SK-N-SH (cell line): ENCODE measurements around the gene SENP5. TPM values are rescaled to one million over a fixed set of nuclear protein-coding genes. Genes with fewer than 3 reads are reported as not detected.

Experiments used
- CTCF ChIA-PET: fragments of 300-600, 350-600 bp; formaldehyde crosslinking; extraction: SDS; loops from one replicate; lab custom pipeline; 2021; lab: Yijun Ruan, JAX
- POLR2A ChIA-PET: fragments of 350-600 bp; sonication (Branson Sonifier 250); formaldehyde crosslinking; extraction: SDS; loops from one replicate; lab custom pipeline; 2020; ENCODE audit warnings: antibody characterized with exemption, inconsistent platforms; lab: Yijun Ruan, JAX
- DNase-seq: peaks from one replicate; pipeline ENCODE4 v3.0.0; 2012
- H2AFZ ChIP-seq: fragments of 200-600 bp; sonication (generic); 2 replicates; pipeline ENCODE4 v1.8.1; 2016; ENCODE audit warnings: antibody characterized with exemption, mild to moderate bottlenecking, low read depth
- H3F3A ChIP-seq: fragments of 200-600 bp; sonication (generic); replicated peaks from 2 replicates; pipeline ENCODE3; 2016; ENCODE audit warnings: antibody characterized with exemption, mild to moderate bottlenecking; ENCODE audit not compliant: insufficient read depth
- H3K27ac ChIP-seq, 2 experiments: fragments of 200-500 bp in 1 of 2; fragments of 200-600 bp in 1 of 2; sonication (Bioruptor generic) in 1 of 2; sonication (generic), shearing (Covaris generic) in 1 of 2; 2 replicates each; pipeline versions ENCODE4 v1.5.1 to v1.6.1; 2014 to 2016; ENCODE audit warnings: low read depth in 2 of 2, inconsistent platforms in 1 of 2, low read length in 1 of 2, mild to moderate bottlenecking in 1 of 2, mixed read lengths in 1 of 2
- H3K27me3 ChIP-seq: fragments of 200-600 bp; sonication (generic), shearing (Covaris generic); 2 replicates; pipeline ENCODE4 v1.6.1; 2016; ENCODE audit warnings: mixed run types; ENCODE audit not compliant: insufficient read depth
- H3K36me3 ChIP-seq, 2 experiments: fragments of 200-500 bp in 1 of 2; fragments of 200-600 bp in 1 of 2; sonication (Bioruptor generic) in 1 of 2; sonication (generic) in 1 of 2; replicated peaks in 1 of 2; 2 replicates each; pipeline versions ENCODE3 to v1.5.1; 2014 to 2016; ENCODE audit warnings: low read length in 1 of 2, mild to moderate bottlenecking in 1 of 2; ENCODE audit not compliant: insufficient read depth in 2 of 2, control insufficient read depth in 1 of 2
- H3K4me1 ChIP-seq, 2 experiments: fragments of 200-500 bp in 1 of 2; fragments of 200-600 bp in 1 of 2; sonication (Bioruptor generic) in 1 of 2; sonication (generic), shearing (Covaris generic) in 1 of 2; 2 replicates each; pipeline versions ENCODE4 v1.5.1 to v1.6.1; 2014 to 2016; ENCODE audit warnings: low read depth in 1 of 2, low read length in 1 of 2, mixed run types in 1 of 2; ENCODE audit not compliant: insufficient read depth in 2 of 2, control insufficient read depth in 1 of 2
- H3K4me2 ChIP-seq: fragments of 200-600 bp; sonication (generic), shearing (Covaris generic); 2 replicates; pipeline ENCODE4 v1.6.1; 2017; ENCODE audit warnings: mixed run types
- H3K4me3 ChIP-seq, 2 experiments: fragments of 200-500 bp in 1 of 2; fragments of 200-600 bp in 1 of 2; sonication (Bioruptor generic) in 1 of 2; sonication (generic), shearing (Covaris generic) in 1 of 2; 2 replicates each; pipeline versions ENCODE4 v1.5.1 to v1.8.1; 2014 to 2016; ENCODE audit warnings: low read depth in 2 of 2, inconsistent platforms in 1 of 2, low read length in 1 of 2, mild to moderate bottlenecking in 1 of 2, mixed read lengths in 1 of 2, moderate library complexity in 1 of 2
- H3K79me2 ChIP-seq: fragments of 200-600 bp; sonication (generic); 2 replicates; pipeline ENCODE4 v1.8.1; 2017; ENCODE audit warnings: mild to moderate bottlenecking; ENCODE audit not compliant: insufficient read depth
- H3K9ac ChIP-seq: fragments of 200-600 bp; sonication (generic); 2 replicates; pipeline ENCODE4 v1.6.1; 2017; ENCODE audit warnings: mixed run types
- H3K9me2 ChIP-seq: fragments of 200-600 bp; sonication (generic); 2 replicates; pipeline ENCODE4 v1.6.1; 2017; ENCODE audit warnings: mixed run types
- H3K9me3 ChIP-seq: fragments of 200-600 bp; sonication (generic); 2 replicates; pipeline ENCODE4 v1.6.1; 2017; ENCODE audit warnings: mixed run types, mild to moderate bottlenecking, moderate library complexity
- H4K20me1 ChIP-seq: fragments of 200-600 bp; sonication (generic); 2 replicates; pipeline ENCODE4 v1.6.1; 2017; ENCODE audit warnings: mild to moderate bottlenecking, mixed run types; ENCODE audit not compliant: insufficient read depth
- CTCF ChIP-seq: fragments of 200-600 bp; sonication (generic); IDR thresholded peaks from 2 replicates; pipeline ENCODE4 v1.6.1; 2017; ENCODE audit warnings: antibody characterized with exemption, mild to moderate bottlenecking, moderate library complexity
- ELF1 ChIP-seq: IDR thresholded peaks from 2 replicates; pipeline ENCODE4 v1.4.0; 2012
- FOSL2 ChIP-seq: IDR thresholded peaks from 2 replicates; pipeline ENCODE4 v1.4.0; 2012; ENCODE audit warnings: low read depth, mild to moderate bottlenecking, moderate library complexity, borderline replicate concordance
- FOXJ3 ChIP-seq: sonication (generic); formaldehyde crosslinking; IDR thresholded peaks from 2 replicates; pipeline ENCODE4 v1.5.1; 2020; ENCODE audit warnings: mild to moderate bottlenecking, missing genetic modification reagents
- FOXM1 ChIP-seq: IDR thresholded peaks from 2 replicates; pipeline ENCODE4 v1.4.0; 2012; ENCODE audit warnings: low read depth, mild to moderate bottlenecking
- GABPA ChIP-seq: IDR thresholded peaks from 2 replicates; pipeline ENCODE4 v1.4.0; 2012; ENCODE audit warnings: low read depth, mild to moderate bottlenecking
- GATA2 ChIP-seq: sonication (generic); formaldehyde crosslinking; IDR thresholded peaks from 2 replicates; pipeline ENCODE4 v1.5.0; 2020; ENCODE audit warnings: mild to moderate bottlenecking, missing genetic modification reagents
- NRF1 ChIP-seq: IDR thresholded peaks from 2 replicates; pipeline ENCODE4 v1.6.1; 2012; ENCODE audit warnings: low read depth, mild to moderate bottlenecking, low read length
- REST ChIP-seq: IDR thresholded peaks from 2 replicates; pipeline ENCODE4 v1.6.1; 2012; ENCODE audit warnings: mild to moderate bottlenecking, low read depth, low read length, moderate library complexity
- SIN3A ChIP-seq: IDR thresholded peaks from 2 replicates; pipeline ENCODE4 v1.6.1; 2012; ENCODE audit warnings: low read depth, mild to moderate bottlenecking, low read length, moderate library complexity, borderline replicate concordance
- SMC3 ChIP-seq: IDR thresholded peaks from 2 replicates; pipeline ENCODE4 v1.6.1; 2012; ENCODE audit warnings: low read depth, low read length, improper control_type of control experiment
- TEAD4 ChIP-seq: IDR thresholded peaks from 2 replicates; pipeline ENCODE4 v1.4.0; 2012; ENCODE audit warnings: mild to moderate bottlenecking, borderline replicate concordance; ENCODE audit not compliant: insufficient read depth
- YY1 ChIP-seq: IDR thresholded peaks from 2 replicates; pipeline ENCODE4 v1.4.0; 2012; ENCODE audit warnings: low read depth, mild to moderate bottlenecking
- WGBS: methylation state at CpG from one replicate; pipeline ENCODE4 v1.1.6; 2017; ENCODE audit warnings: low lambda C conversion rate; 5-methylcytosine and 5-hydroxymethylcytosine counted together
- polyA plus RNA-seq, 3 experiments: library from polyadenylated mRNA; depleted of rRNA; stranded (reverse); fragments of >200 nt; gene quantifications; 2 replicates each; pipeline ENCODE4 v1.2.3, GENCODE V29; 2012
- TF ChIP-seq, protein P1 (sequence below): fragments of 150-350 bp; IDR thresholded peaks from 2 replicates; pipeline ENCODE4 v1.6.1; 2016; ENCODE audit warnings: mild to moderate bottlenecking, low read depth, low read length
- TF ChIP-seq, protein P2 (sequence below): IDR thresholded peaks from 2 replicates; pipeline ENCODE4 v1.4.0; 2012; ENCODE audit warnings: low read depth, borderline replicate concordance
- TF ChIP-seq, protein P3 (sequence below): IDR thresholded peaks from 2 replicates; pipeline ENCODE4; 2012

The SENP5 gene
- polyA plus RNA-seq, 1 of the 3 experiments (the other 2 are of a cell fraction): 7.5 TPM

- Histone ChIP-seq H3K4me3 (no peak overlapping the region), H3K4me2 (no peak overlapping the region), H4K20me1 (no peaks in the 10 kb centered on the region), H3K9me3 (no peaks in the 10 kb centered on the region), H3K79me2 (no peaks in the 10 kb centered on the region), H3F3A (no peaks in the 10 kb centered on the region), H3K4me1 (no peaks in the 10 kb centered on the region), H2AFZ (no peak overlapping the region), H3K9ac (no peak overlapping the region), H3K27ac (no peak overlapping the region), H3K36me3 (peaks cover 8 to 33% of the 10 kb centered on the region in 2 experiments), H3K27me3 (no peaks in the 10 kb centered on the region), H3K9me2 (no peaks in the 10 kb centered on the region)
- CTCF ChIA-PET: no interaction called here
- 96% methylated on average over 1 of the region's 1 CpG for WGBS
- POLR2A ChIA-PET: no interaction called here
- DNase-seq: no peak
- TF ChIP-seq CTCF (no peak), ELF1 (no peak), FOXM1 (no peak), FOSL2 (no peak), REST (no peak)
- TF ChIP-seq, protein P1, sequence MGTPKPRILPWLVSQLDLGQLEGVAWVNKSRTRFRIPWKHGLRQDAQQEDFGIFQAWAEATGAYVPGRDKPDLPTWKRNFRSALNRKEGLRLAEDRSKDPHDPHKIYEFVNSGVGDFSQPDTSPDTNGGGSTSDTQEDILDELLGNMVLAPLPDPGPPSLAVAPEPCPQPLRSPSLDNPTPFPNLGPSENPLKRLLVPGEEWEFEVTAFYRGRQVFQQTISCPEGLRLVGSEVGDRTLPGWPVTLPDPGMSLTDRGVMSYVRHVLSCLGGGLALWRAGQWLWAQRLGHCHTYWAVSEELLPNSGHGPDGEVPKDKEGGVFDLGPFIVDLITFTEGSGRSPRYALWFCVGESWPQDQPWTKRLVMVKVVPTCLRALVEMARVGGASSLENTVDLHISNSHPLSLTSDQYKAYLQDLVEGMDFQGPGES: no peak
Measured at GRCh38 chr3:196916221-196916620, 48.5 kb downstream of the SENP5 start.

DNA sequence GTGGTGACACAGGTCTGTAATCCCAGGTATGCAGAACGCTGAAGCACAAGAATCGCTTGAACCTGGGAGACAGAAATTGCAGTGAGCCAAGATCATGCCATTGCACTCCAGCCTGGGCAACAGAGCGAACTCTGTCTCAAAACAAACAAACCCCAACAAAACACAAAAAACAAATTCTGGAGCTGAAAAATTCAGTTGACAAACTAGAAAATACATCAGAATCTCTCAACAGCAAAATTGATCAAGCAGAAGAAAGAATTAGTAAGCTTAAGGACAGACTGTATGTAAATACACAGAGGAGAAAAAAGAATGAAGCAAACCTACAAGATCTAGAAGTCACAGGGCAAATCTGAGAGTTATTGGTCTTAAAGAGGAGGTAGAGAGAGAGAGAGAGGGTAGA lies 49.3 kb downstream of the SENP5 start:
- no peaks in the 10 kb centered on the region for H3K9me2 ChIP-seq
- no peak overlapping the region for H3K9ac ChIP-seq
- no peaks in the 10 kb centered on the region for H3K9me3 ChIP-seq
- no peak overlapping the region for H2AFZ ChIP-seq
- WGBS: 91% methylated on average over 3 of the region's 3 CpGs
- POLR2A ChIA-PET: no interaction called here
- no peaks in the 10 kb centered on the region for H3K79me2 ChIP-seq
- H3K27ac ChIP-seq: no peak overlapping the region
- CTCF ChIA-PET: interaction anchor here (1.3 kb wide), 1 partner anchor 537 kb away, joined by 3 read pairs; no protein-coding TSS in a partner anchor
- no peak overlapping the region for H3K4me2 ChIP-seq
- H3K4me3 ChIP-seq: no peak overlapping the region
- H3F3A ChIP-seq: no peaks in the 10 kb centered on the region
- H3K36me3 ChIP-seq: peaks cover 13 to 39% of the 10 kb centered on the region in 2 experiments
- DNase-seq: no peak
- H3K27me3 ChIP-seq: no peaks in the 10 kb centered on the region
- H3K4me1 ChIP-seq: no peaks in the 10 kb centered on the region
- H4K20me1 ChIP-seq: no peaks in the 10 kb centered on the region
- TF ChIP-seq SIN3A (no peak), FOXM1 (no peak), CTCF (no peak), GATA2 (CRISPR knock-in tag) (no peak), NRF1 (no peak), GABPA (no peak), TEAD4 (no peak), FOXJ3 (CRISPR knock-in tag) (no peak), SMC3 (no peak), YY1 (no peak)
- TF ChIP-seq, protein P2, sequence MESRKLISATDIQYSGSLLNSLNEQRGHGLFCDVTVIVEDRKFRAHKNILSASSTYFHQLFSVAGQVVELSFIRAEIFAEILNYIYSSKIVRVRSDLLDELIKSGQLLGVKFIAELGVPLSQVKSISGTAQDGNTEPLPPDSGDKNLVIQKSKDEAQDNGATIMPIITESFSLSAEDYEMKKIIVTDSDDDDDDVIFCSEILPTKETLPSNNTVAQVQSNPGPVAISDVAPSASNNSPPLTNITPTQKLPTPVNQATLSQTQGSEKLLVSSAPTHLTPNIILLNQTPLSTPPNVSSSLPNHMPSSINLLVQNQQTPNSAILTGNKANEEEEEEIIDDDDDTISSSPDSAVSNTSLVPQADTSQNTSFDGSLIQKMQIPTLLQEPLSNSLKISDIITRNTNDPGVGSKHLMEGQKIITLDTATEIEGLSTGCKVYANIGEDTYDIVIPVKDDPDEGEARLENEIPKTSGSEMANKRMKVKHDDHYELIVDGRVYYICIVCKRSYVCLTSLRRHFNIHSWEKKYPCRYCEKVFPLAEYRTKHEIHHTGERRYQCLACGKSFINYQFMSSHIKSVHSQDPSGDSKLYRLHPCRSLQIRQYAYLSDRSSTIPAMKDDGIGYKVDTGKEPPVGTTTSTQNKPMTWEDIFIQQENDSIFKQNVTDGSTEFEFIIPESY: no peak
- TF ChIP-seq, protein P3, sequence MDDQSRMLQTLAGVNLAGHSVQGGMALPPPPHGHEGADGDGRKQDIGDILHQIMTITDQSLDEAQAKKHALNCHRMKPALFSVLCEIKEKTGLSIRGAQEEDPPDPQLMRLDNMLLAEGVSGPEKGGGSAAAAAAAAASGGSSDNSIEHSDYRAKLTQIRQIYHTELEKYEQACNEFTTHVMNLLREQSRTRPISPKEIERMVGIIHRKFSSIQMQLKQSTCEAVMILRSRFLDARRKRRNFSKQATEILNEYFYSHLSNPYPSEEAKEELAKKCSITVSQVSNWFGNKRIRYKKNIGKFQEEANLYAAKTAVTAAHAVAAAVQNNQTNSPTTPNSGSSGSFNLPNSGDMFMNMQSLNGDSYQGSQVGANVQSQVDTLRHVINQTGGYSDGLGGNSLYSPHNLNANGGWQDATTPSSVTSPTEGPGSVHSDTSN: no peak
